Type B pancreatic cell (in vitro differentiated cells): Measurements from ENCODE around the gene INPPL1. TPM values are rescaled to one million over a fixed set of nuclear protein-coding genes. Genes with fewer than 3 reads are reported as not detected.

ENCODE experiments used
- DNase-seq: peaks from one replicate; pipeline ENCODE4 v3.0.0; 2021; ENCODE audit warnings: mixed read lengths; ENCODE audit not compliant: unreplicated experiment; ENCODE audit errors: extremely low spot score
- H3K27ac Mint-ChIP-seq: 2 replicates; pipeline ENCODE4 v1.8.0; 2021; ENCODE audit warnings: mild to moderate bottlenecking, mixed read lengths
- H3K27me3 Mint-ChIP-seq: 2 replicates; pipeline ENCODE4 v1.8.0; 2021; ENCODE audit warnings: mixed read lengths
- H3K36me3 Mint-ChIP-seq: 2 replicates; pipeline ENCODE4 v1.8.0; 2021; ENCODE audit warnings: mixed read lengths
- H3K4me1 Mint-ChIP-seq: one replicate; pipeline ENCODE4 v1.8.0; 2021; ENCODE audit warnings: mixed read lengths; ENCODE audit not compliant: unreplicated experiment
- H3K4me3 Mint-ChIP-seq: 2 replicates; pipeline ENCODE4 v1.8.0; 2021; ENCODE audit warnings: mild to moderate bottlenecking, mixed read lengths
- H3K9me3 Mint-ChIP-seq: 2 replicates; pipeline ENCODE4 v1.8.0; 2021; ENCODE audit warnings: mixed read lengths
- total RNA-seq: library from RNA; stranded (reverse); gene quantifications from 2 replicates; pipeline ENCODE4 v1.2.1, GENCODE V29; 2021; ENCODE audit warnings: low replicate concordance
- TF ChIP-seq, protein P1 (sequence below): fragments of 200-600 bp; sonication (generic); conservative IDR thresholded peaks from 2 replicates; pipeline ENCODE4 v1.5.0; 2021; ENCODE audit warnings: antibody characterized with exemption, mild to moderate bottlenecking

INPPL1 gene
- total RNA-seq, 1 donor from 2014 or later, result 231 TPM

DNA sequence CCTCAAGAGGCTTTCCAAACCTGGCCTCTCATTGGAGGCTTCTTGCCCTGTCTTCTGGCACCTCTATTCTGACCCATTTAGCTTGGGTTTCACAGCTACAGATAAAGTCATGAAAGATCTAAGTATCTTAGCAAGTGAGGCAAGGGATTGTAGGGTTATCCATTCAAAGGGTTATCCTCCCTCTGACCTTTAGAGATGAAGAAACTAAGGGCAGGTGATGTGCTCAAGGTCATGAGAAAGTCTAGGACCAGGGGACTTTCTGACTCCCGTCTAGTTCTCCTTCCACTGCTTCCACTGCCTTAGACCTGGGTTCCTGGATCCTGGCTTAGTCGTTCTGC is 12.2 kb downstream of the INPPL1 start:
- H3K27ac Mint-ChIP-seq, result peak overlapping the region; percentile 35
- peaks cover 16% of the 10 kb centered on the region for H3K4me1 Mint-ChIP-seq
- no peak overlapping the region for H3K4me3 Mint-ChIP-seq
- no peak for DNase-seq
- H3K27me3 Mint-ChIP-seq, result peaks cover 24% of the 10 kb centered on the region
- no peaks in the 10 kb centered on the region for H3K9me3 Mint-ChIP-seq
- H3K36me3 Mint-ChIP-seq, result peaks cover 24% of the 10 kb centered on the region
- TF ChIP-seq, protein P1, sequence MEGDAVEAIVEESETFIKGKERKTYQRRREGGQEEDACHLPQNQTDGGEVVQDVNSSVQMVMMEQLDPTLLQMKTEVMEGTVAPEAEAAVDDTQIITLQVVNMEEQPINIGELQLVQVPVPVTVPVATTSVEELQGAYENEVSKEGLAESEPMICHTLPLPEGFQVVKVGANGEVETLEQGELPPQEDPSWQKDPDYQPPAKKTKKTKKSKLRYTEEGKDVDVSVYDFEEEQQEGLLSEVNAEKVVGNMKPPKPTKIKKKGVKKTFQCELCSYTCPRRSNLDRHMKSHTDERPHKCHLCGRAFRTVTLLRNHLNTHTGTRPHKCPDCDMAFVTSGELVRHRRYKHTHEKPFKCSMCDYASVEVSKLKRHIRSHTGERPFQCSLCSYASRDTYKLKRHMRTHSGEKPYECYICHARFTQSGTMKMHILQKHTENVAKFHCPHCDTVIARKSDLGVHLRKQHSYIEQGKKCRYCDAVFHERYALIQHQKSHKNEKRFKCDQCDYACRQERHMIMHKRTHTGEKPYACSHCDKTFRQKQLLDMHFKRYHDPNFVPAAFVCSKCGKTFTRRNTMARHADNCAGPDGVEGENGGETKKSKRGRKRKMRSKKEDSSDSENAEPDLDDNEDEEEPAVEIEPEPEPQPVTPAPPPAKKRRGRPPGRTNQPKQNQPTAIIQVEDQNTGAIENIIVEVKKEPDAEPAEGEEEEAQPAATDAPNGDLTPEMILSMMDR, result no peak

GRCh38 chr11:72237112-72237931 is 12.8 kb downstream of the INPPL1 start:
- TF ChIP-seq, protein P1, result no peak
- Mint-ChIP-seq H3K36me3 (peaks cover 29% of the 10 kb centered on the region), H3K4me1 (peaks cover 16% of the 10 kb centered on the region), H3K27ac (peak overlapping the region; percentile 23), H3K27me3 (peaks cover 30% of the 10 kb centered on the region), H3K9me3 (peaks cover 4% of the 10 kb centered on the region), H3K4me3 (no peak overlapping the region)
- DNase-seq, result peak; percentile 66

- TF ChIP-seq, protein P1, result peak; percentile 87
- H3K9me3 Mint-ChIP-seq, result peaks cover 6% of the 10 kb centered on the region
- H3K27me3 Mint-ChIP-seq, result peaks cover 37% of the 10 kb centered on the region
- peaks cover 16% of the 10 kb centered on the region for H3K4me1 Mint-ChIP-seq
- no peak overlapping the region for H3K4me3 Mint-ChIP-seq
- DNase-seq, result peak; percentile 75
- H3K36me3 Mint-ChIP-seq, result peaks cover 26% of the 10 kb centered on the region
- H3K27ac Mint-ChIP-seq, result no peak overlapping the region
Observed at GRCh38 chr11:72238040-72238450, 13.5 kb downstream of the INPPL1 start.

DNA sequence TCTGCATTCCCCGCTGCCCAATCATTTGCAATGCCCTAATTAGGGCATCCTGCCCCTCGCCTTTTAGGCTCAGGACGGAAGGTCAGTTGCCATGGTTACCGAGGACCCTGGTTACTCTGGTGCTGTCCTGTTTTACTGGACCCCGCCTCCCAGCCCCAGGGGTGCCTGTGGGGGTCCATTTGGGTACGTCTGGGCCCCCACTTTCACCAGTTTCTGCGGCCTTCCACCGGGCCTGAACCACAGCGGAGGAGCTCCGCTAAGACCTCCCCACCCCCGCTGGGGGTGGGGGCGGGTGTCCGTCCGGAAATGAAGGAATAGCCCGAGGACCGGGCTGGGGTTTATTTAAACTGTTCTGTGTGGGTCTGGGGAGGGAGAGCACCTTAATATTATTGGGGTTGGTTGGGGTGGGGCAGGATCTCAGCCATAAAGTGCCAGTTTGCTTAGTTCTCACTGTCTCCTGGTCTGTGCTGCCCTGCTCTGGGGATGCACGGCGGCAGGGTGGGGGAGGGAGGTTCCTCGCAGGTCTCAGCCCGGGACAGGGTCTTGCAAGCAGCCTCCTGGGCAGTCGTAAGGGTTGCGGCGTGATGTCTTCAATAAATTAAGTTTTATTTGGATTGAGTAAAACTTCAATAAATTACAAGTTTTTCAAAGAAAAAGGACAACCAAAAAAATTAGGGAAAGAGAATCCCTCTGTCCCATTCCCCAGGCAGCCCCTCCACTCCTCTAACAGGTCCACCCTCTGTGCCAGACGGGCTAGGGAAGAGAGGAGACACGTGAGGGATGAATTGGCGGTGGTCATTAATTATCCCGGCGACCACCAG is 14.1 kb downstream of the INPPL1 start:
- Mint-ChIP-seq H3K36me3 (peaks cover 23% of the 10 kb centered on the region), H3K27ac (peak overlapping the region; percentile 84), H3K27me3 (peaks cover 43% of the 10 kb centered on the region), H3K4me1 (peaks cover 21% of the 10 kb centered on the region), H3K4me3 (peak overlapping the region; percentile 86), H3K9me3 (peaks cover 6% of the 10 kb centered on the region)
- DNase-seq, result no peak
- TF ChIP-seq, protein P1, result no peak

DNA sequence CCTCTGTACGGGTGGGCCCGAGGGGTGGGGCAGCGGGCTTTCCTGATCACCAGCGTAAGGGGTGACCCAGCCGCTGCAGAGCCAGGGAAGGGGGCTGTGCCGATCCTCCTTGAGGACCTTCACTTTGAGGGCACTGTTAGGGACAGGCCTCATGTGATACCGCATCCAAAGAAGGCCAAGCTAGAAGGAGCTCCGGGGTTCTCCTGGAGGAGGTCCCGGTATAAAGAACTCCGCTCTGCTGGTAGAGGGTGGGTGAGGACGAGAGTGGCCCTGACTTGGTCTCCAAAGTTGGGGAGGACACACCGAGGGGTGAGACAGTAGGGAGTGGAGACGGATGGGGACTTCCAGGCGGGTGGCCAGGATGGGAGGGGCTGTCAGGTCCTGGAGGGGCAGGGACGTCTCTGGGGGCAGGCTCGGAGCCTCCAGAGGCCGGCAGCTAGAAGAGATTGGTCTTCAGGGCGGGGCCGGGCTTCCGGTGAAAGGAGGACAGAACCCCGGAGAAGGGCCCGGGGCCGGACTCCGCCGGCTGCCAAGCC is 14.8 kb downstream of the INPPL1 start:
- TF ChIP-seq, protein P1, result no peak
- Mint-ChIP-seq H3K27me3 (peaks cover 43% of the 10 kb centered on the region), H3K4me1 (peaks cover 21% of the 10 kb centered on the region), H3K27ac (peak overlapping the region; percentile 84), H3K4me3 (peak overlapping the region; percentile 86), H3K9me3 (peaks cover 6% of the 10 kb centered on the region), H3K36me3 (peaks cover 16% of the 10 kb centered on the region)
- no peak for DNase-seq
